ENCODE measurements around the gene CDKN3.

Gene CDKN3

DNA sequence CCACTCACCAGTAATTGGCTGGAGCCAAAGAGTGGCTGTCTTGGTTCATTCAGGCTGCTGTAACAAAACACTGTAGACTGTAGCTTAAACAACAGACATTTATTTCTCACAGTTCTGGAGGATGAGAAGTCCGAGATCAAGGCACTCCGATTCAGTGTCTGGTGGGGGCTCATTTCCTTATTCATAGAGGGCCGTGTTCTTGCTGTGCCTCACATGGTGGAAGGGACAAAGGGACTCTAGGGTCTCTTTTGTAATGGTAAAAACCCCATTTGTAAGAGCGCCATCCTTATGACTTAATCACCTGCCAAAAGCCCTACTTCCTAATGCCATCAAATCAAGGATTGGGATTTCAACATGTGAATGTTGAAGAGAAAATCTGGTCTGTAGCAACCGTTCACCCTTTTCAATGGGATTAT is 34.7 kb upstream of the CDKN3 start:
- no peak overlapping the region for H3K4me3 ChIP-seq (ENCODE audit: low read length)
- no peak for DNase-seq (ENCODE audit: low read depth)
- no peak for TF ChIP-seq CTCF (conservative IDR thresholded peaks at IDR 0.05; ENCODE audit: low read length)

DNA sequence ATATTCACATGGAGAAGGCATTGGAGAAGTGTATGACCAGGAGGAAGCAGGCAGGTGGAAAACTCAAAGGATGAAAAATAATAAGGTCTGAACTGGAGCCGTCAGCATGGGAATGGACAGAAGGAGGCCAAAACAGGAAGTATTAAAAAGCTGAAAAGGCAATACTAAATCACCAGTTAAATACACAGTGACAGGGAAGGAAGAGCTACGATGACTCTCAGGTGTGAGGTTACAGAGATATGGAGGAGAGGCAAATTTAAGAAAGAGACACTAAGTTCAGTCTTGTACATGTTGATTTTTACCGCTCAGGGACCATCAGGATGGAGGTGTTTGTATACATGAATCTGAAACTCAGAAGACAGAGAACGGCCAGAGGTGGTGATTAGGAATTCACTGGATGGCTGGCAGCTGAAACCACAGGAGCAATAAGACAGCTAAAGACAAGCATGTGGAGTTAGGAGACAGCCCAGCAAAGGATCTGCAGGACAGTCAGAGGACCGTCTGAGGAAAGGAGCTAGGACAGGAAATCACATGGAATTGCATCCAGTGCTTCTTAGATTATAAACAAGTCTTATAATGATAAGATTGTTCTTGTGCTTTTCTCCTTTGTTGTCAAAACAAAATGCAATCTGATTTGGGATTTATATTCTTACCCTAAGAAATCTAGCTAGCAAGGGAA is 33.9 kb upstream of the CDKN3 start:
- DNase-seq (ENCODE audit: low read depth): no peak
- no peak for TF ChIP-seq CTCF (conservative IDR thresholded peaks at IDR 0.05; ENCODE audit: low read length)
- H3K4me3 ChIP-seq (ENCODE audit: low read length): no peak overlapping the region

GRCh38 chr14:54364555-54365415 is 32.0 kb upstream of the CDKN3 start:
- no peak for TF ChIP-seq CTCF (conservative IDR thresholded peaks at IDR 0.05; ENCODE audit: low read length)
- DNase-seq (ENCODE audit: low read depth): peak; percentile 89
- H3K4me3 ChIP-seq (ENCODE audit: low read length): peak overlapping the region; percentile 4; the same call in 1 of the 2 replicates

DNA sequence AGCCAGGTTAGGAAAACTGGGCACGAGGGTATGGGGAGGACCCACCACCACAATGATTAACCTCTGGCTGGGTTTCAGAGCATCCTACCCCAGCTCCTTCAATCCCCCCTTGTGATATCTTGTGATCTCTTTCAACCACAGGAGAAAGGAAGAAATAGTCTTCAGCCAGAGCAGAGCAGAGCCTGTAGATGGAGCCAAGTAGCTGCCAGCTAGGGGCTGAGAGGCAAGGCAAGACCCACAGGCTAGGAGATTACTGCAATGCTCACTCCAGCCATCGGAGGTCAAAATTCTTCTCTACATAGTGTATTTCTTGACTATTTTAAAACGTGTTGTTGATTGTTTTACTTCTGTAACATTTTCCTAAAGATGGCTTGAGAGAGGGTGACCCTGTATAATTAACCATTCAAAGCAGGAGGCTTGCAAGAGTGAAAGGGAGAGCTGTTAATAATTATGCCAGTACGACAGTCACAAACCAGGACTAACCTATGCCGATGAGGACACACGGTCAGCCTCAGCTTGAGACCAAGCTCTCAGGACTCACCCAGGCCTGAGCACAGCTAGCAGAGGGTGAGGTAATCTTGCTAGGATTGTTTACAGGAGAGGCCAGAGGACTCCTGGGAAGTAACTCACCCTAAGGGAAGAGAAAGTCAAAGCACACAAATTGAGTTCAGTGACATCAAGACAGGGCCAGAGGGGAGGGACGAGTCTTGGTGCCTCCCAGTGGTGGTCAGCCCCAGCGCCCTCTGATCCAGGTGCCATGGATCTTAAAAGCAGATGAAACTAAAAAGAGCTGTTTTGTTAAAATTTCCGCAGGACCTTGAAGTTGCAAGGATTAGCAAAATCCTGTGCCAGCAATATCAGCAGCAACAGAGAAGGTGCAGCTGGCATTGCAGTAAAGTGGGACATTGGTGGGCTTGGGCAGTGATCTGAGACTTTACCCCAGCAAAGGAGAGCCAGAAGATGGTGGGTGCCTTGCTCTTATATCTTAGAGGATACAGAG is 29.8 kb upstream of the CDKN3 start:
- no peak overlapping the region for H3K4me3 ChIP-seq (ENCODE audit: low read length)
- peak; percentile 66 for TF ChIP-seq CTCF (conservative IDR thresholded peaks at IDR 0.05; ENCODE audit: low read length)
- DNase-seq (ENCODE audit: low read depth): peak; percentile 69

DNA sequence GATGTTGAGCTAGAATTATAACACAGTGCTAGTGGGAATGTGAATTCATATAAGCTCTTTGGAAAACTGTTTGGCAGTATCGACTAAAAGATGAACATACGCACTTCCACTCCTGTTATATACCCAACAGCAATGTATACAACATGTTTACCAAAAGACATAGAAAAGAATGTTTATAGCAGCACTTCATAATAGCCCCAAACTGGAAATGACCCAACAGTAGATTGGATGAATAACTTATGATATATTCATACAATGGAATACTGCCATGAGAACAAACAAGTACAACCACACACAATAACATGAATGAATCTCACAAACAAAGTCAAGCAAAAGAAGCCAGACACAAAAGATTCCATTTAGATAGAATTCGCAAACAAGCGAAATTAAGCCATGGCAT is 28.5 kb upstream of the CDKN3 start:
- no peak for DNase-seq (ENCODE audit: low read depth)
- TF ChIP-seq CTCF (conservative IDR thresholded peaks at IDR 0.05; ENCODE audit: low read length): no peak
- no peak overlapping the region for H3K4me3 ChIP-seq (ENCODE audit: low read length)

DNA sequence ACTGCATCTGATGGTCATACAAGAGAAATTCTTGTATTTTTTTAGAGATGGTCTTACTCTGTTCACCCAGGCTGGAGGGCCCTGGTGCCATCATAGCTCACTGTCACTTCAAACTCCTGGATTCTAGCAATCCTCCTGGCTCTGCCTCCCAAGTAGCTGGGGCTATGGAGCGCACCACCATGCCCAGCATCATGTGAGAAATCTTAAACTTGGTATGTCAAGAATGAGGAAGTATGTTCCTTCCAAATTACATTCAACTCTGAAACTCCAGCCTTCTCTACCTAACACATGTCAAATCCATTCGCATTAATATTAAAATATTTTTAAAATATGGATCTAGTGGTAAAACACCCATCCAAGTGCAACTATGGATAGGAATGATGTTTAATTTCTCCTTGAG is 27.5 kb upstream of the CDKN3 start:
- H3K4me3 ChIP-seq (ENCODE audit: low read length): no peak overlapping the region
- peak; percentile 31 for DNase-seq (ENCODE audit: low read depth)
- no peak for TF ChIP-seq CTCF (conservative IDR thresholded peaks at IDR 0.05; ENCODE audit: low read length)

All from AG10803 (cell line).